Hematopoietic multipotent progenitor cell treated with erythropoietin and hydrocortisone succinate and interleukin-3 and kit ligand, for 8 days (in vitro differentiated cells): ENCODE data around the gene LIF.

Experiments used
- DNase-seq: peaks from one replicate; pipeline ENCODE4 v3.0.0-alpha.2; 2015

Gene LIF

DNA sequence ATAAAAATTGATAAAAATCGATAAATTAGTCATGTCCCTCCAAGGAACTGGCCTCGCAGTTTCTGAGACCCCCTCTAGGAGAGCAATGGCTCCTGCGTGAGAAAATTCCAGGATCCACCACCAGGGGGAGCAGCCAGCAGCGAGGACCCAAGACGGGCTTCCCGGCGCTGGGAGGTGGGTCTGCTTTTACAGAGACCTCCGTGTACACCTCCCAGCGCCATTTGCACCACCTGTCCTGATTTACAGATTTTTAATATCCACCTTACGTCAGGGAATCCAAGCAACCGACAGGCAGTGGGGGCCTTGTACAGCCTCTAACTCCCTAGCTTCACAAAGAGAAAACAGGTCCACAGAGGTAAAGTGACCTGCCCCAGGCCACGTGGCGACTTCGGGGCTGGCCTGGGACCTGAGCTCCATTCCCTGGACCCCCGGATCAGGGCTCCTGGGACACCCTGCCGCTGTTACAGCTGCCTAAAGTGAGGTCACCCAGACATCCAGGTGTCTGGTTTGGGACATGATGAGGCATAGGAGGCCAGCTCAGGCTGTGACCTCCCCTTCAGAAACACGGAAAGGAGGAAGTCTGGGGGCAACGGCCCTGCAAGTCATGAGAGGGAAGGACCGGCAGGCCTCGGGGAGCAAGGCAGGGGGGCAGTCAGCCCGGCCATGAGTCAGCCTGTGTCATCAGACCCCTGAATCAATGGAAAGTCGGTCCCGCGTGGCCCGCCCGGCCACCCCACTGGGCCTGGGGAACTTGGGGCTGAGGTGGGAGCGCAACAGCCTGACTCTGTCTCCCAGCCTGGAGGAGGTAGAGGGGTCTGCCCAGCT lies 16.6 kb upstream of the LIF start:
- DNase-seq, result peak; percentile 66

DNA sequence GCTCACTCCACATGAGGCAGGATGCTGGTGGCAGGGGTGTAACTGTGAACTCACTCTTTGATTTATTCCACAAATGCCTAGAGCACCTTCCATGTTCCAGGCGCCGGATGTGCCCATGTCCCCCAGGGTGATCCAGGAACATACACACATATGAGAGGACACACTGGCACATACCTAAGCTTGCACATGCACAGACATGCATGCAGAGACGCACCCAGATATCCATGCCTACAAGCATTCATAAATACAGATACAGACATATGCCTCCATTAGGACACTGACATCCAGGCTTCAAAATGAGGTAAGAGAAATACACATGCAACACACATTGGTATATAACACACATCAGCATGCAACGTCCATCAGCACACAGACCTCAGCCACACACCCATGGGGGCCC lies 15.6 kb upstream of the LIF start:
- DNase-seq, result peak; percentile 1

DNA sequence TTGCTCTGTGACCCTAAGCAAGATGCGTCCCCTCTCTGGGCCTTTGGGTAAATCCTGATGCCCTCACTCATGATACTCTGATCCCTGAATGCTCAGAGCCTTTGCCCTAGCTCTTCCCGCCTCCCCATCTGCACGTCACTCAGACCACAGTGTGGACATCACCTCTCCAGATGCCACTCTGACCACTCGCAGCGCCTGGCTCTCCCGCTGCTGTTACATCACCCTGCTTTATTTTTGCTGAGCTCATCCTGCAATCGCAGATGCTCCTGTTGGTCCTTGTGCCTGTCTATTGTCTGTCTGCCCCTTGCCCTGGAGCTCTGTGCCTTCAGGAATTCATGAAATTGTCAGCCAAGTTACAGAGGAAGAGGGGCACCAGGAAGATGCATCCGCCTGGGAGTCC lies 14.6 kb upstream of the LIF start:
- DNase-seq, result no peak

DNA sequence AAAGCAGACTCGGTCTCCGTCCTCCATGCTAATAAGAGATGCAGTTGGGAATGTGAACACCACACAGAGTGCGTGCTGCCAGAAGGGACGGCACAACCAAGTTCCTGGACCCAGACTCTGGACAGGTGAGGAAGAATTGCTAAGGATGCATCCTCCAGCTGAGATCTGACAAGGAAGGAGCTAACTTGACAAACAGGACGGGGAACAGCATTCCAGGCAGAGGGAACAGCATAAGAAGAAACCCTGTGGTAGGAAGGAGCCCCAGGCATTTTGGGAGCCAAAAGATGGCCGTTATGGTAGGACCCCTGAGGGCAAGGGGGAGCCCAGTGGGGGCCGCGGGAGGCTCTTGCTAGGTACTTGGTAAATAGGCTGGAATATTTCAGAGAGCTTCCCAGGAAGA lies 14.1 kb upstream of the LIF start:
- no peak for DNase-seq

DNA sequence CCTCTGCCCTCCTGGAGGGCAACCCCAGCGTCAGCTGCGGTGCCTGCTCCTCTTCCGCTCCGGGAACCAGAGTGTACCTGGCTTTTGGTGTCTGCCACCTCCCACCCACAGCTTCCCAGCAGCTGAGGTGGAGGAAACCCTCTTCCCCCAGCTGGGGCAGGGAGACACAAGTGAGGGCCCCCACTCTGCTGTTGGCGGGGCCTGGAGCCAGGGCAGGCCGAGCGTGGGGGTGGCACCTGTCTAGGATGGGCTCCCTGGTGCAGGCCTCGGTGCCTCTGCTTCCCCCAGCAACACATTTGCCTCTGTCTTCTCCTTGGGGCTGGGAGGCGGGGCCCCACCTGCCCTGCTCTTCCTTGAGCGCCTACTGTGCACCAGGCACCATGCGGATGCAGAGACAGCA lies 13.7 kb upstream of the LIF start:
- DNase-seq, result peak; percentile 1

DNA sequence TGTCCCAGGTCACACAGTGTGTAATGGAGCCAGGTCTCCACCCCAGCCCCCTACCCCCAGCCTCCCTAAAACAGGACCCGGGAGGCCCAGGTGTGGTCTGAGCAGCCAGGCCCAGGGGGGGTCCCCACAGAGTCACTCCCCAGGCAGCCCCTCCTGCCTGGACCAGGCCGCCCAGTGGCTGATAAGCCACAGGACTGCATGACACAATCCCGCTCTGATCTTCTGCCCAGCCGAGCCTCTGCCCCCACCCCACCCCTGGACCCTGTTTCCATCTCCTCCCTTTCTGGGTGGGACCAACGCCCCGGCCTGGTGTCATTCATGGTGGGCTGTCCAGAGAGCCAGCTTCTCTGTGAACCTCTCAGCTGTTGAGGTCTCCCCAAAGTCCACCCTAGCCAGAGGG lies 7.8 kb upstream of the LIF start:
- DNase-seq, result no peak

DNA sequence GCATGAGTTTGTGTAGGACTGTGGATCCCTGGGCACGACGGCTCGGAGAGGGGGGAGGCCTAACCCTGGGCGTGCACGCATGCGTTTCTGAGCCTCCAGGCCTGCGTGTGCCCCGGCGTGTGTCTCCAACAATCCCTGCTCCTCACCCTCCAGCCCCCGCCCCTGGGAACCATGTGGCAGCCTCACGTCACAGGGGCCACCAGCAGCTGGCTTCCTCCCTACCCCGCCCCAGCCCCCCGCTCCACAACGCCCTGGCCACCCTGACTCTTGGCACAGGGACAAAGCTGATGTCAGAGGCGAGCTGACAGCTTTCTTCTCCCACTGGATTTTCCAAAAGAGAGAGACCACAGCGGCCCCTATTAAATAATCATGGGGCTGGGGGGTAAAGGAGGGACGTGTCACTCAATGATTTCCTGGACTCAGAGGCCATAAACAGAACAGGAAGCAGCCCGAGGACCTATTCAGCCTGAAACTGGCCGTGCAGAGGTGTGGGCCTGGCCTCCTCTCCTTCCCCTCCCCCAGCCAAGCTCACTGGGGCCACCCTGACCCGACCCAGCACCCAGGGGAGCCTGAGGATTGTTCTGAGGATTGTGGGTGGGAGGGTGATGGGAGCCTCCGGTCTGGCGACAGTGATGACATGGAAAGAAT lies 6.8 kb upstream of the LIF start:
- no peak for DNase-seq

DNA sequence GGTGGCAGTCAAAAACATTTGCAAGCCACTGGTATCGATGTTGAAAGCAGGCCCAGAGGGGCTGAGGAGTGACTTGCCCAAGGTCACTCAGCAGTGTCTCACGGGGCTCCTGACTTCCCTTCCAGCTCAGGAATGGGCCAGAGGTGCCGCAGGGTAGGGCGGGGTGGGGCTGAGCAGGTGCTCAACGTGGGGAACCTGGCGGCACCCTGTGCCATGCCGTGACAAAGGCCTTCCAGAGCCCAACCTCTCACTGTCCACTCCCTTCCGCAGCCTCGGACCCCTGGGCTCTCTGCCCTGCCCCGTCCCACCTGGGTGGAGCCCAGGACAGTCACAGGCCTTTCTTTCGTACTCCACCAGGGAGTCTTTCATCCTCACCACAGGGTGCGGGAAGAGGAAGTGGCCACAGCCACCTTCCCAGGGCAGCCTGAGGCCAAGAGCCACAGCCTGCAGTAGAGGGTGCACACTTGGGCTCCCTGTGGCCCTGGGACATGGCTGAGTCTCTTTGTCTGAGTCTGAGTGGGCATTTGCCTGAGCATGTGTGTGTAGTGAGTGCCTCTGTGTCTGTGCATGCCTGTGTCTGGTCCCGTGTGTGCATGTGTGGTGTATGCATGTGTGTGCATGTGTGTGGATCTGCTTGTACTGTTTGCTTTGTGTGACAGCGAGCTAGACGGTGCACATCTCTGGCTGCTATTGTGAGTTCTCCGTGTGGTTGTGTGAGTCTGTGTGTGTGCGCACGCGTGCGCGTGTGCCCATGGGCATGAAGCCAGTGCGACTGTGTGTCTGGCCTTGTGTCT lies 6.0 kb upstream of the LIF start:
- DNase-seq, result no peak

DNA sequence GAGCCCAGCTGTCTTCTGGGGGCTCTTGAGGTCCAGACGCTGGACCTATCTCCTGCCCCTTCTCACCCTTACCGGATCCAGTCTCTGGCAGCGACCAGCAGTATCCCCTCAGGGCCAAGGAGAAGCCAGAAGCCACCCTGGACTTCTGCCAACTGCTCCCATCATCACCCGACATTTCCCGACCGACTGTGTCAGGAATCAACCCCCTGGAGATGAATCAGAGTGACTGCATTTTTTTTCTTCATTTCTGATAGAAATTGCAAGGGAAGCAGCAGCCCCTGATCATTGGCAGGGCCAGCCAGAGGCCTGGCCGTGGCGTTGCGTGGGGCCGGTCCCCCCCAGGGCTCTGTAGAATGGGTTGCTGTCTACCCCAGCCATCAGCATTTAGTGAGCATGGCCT lies 5.2 kb upstream of the LIF start:
- DNase-seq, result no peak

DNA sequence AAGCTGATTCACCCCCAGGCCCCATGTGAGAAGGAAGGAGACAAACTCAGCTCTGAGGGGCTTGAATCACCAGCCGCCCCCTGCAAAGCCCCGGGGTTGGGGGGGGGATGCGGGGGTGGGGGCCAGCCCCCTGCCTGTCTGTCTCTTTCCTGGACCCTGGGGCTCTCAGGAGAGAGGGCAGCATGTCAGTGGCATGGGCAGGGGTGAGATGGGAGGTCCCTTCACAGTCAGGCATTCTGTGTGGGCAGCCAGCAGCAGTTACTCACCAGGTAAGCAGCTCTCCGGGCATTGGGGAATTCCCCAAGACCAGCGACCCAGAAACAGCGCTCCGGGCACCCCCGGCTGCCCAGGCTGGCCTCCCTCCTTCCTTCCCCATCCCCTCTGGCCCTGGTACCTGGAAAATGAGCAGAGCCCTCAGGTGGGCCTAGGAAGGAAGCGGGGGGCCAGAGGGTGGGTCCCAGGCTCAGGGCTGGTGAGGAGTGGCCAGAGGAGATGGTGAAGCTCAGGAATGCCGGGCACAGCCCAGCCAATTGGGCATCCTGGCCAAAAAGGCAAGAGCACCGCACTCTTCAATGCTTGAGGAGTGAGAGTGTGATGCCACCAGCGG lies 4.2 kb upstream of the LIF start:
- no peak for DNase-seq

DNA sequence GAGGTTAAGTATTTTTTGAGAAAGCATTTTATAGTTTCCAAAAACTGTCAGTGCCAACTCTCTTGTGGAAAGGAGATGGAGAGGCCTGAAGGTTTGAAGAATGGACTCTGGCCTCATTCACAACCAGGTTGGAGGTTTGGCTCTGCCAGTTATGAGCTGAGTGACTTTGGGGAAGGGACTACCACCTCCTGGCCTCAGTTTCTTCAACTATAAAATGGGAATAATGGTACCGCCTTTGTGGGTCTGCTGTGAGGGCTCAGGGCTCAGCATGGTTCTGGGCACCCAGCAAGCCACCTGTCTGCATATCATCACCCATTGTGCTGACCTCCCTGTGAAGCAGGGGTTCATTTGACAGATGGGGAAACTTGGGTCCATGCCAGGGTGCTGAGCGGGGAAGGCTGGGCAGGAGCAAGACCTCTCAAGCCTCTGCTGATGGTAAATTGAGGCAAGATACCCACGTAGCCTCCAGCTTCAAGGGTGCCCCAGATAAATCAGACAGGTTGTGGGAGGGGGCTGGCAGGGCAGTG lies 3.5 kb upstream of the LIF start:
- DNase-seq, result no peak

DNA sequence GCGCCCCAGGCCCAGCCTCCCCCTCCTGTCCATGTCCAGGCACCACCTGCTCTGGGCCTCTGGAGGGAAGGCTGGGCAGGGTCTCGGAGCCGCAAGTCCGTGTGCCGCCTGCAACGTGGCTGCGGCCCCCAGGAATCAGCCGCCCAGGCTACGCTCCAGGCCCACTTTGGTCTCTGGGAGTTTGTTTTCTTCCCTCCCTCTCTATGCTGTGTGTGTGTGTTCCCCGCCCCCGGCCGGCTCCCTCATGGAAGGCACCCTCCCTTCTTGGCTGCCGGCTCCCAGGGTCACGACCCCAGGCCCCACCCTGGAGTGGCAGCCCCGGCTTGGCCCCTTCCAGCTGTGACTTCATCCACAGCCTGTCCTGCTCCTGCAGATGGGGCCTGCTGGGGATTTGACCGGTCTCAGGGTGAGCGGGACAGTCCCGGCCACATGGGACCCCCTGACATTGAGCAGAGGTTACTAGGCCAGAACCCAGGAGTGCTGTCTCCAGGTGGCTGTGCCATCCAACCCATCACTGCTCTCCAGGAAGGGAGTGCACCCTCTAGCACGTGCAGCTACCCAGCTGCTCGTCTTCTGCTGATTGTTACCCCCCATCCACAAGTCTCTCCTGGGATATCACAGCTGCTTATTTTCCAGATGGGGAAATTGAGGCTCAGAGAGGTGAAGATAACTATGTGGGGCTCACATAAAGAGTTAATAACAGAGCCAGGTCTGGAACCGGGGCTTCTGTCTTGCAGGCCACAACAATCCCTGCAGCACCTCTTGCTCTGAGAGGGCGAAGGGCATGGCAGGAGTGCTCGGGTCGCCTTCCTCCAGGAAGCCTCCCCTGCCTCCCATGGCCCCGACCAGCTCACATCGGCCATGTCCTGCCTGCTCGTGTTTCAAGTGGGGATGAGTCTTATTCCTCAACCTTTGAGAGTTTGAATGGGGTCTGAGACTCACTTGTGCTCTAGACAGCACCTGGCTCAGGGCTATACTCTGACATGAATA lies 2.8 kb upstream of the LIF start:
- no peak for DNase-seq

DNA sequence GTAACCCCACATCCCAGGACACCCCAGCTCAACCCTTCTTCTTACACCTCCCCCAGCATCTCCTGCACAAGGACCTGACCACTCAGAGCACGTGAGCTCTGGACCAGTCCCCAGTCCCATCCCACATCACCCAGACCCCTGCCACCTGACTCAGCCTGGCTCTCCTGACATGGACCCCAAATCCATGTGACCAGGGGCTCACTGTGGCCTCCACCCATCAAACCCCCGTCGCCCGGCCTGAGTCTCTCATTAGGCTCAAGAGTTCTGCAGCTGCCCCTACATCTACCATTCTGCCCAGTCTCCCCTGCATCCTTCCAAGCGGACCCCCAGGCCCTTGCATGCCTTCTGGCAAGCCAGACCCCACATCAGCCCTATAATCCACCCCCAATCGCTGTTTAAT lies 1.9 kb upstream of the LIF start:
- DNase-seq, result no peak

DNA sequence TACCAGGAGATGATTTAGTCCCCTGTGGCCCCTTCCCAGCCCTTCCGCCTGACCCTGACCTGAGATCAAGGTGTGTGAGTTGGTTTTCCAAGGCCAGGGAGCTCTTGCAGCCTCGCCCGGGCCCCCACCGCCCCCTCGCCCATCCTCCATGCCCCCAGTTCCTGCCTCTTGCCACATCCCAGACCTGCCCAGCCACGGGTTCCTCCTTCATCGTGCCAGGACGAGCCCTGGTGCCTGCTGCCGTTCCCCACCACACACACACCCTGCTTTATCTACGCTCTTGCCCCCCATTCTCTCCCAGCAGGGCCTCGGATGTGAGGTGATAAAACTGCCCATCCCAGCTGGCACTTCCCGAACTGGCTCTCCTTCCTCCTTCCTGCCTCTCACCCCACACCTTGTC lies 1.4 kb upstream of the LIF start:
- DNase-seq, result peak; percentile 32

DNA sequence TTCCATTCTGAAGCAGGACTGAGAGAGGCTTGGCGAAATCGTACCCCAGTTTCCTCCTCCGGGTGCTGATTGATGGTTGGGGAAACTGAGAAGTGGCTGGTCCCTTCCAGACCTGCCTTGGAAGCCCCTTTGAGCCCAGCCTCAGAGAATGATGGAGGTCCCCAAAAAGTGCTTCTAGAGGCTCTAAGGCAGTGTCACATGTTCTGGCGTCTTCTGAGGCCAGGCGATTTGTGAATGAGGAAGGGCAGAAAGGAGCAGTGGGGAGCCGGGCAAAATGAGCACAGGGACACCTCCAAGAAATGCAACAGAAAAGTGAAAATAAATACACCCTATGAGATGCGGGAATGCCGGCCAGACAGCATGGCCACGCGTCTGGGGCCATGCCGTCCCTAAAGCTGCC lies 1.0 kb upstream of the LIF start:
- DNase-seq, result no peak

DNA sequence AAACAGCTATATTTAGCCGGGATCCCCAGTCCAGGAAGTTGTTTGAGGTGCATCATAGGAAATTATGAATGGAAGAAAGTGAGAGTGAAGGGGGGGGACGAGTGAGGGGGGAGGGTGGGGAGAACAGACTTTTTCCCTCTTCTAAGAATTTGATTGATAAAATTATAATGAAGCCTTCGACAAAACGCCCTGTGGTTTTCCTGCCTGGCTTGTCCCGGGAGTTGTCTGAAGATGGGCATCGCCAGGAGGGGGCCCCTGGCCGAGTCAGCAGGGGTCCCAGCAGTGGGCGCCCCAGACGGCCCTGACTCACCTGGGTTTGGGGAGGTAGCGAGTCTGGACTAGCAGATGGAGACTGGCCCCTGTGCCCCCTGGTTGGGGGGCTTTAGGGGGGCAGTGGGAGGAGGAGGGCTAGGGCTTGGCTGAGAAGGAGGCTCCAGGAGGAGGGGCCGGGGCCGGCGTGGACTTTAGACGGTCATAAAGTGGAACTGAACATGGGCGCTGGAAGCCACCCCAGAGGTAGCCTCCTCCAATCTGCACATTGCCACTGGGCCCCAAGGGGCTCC lies 336 bp upstream of the LIF start:
- DNase-seq, result no peak

DNA sequence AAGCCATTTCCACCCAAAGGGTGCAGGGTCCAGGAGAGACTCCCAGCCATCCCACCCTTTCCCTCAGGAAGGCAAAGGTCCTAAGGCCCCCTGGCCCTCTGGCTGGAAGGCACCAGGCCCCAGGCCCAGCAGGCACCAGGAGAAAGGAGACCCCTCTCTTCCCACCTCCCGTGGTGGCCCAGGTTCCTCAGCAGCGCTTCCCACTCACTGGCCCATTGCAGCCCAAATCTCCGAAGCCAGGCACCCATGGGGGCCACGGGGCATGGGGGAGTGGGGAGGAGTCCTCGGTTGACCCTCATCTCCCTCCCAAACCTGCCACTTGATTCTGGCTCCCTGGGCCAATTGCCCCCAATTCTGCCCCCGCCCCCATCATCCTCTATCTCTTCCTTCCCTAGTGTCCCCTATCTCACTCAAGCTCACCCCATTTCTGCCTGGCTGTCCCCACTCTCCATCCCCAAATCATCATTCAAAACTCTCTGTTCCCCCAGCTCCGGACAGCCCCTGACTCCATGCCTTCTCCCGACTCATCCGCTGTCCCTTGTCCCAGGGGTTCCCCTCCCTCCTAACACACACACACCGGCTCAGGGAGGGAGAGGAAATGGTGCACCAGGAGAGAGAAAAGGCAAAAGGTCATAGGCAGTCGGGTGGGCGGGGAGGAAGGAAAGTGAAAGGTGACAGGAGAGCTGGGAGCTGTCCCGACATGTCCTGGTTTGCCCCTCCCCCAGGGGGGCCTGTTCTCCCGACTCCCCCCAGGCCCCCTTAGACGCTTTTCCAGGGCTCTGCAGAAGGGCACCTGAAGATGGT lies 1.2 kb downstream of the LIF start:
- DNase-seq, result no peak

DNA sequence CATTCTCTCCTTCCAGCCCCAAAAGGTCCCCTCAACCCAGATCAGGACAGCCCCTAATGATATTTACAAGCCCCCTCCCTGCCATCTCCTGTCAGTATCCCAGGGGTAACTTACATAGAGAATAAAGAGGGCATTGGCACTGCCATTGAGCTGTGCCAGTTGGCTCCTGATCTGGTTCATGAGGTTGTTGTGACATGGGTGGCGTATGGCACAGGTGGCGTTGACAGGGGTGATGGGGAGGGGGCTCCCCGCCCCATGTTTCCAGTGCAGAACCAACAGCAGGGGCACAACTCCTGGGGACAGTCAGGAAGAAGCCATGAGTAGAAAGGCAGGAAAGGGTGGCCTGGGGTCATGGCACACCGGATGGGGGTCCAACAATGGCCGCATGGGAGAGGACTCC lies 1.9 kb downstream of the LIF start:
- no peak for DNase-seq

DNA sequence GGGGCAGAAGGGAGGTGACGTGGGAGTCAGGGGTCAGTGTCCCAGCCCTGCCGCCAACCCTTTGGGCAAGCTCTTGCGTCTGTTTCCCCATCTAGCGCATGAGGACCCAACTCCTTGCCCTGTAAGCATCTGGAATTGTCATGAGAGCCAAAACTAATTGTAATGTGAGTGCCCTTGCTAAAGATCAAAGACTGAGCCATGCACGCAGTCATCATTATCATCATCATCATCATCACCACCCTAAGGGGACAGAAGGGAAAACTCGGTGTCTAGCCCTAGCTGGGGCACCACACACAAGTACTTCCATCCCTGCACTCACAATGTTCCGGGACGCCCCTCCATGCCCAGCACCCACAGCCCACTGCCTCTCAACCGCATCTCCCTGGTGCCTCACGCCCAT lies 2.5 kb downstream of the LIF start:
- no peak for DNase-seq

DNA sequence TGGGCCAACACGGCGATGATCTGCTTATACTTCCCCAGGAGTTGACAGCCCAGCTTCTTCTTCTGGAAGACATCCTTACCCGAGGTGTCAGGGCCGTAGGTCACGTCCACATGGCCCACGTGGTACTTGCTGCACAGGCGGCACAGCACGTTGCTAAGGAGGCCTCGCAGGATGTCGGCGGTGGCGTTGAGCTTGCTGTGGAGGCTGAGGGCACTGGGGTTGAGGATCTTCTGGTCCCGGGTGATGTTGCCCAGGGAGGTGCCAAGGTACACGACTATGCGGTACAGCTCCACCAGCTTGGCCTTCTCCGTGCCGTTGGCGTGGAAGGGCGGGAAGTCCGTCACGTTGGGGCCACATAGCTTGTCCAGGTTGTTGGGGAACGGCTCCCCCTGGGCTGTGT lies 2.9 kb downstream of the LIF start:
- DNase-seq, result no peak
